ENCODE data around the gene PARVG.

GRCh38 chr22:44132724-44133123 is 48.0 kb upstream of the PARVG start:
- TF ChIP-seq ZNF292 (tag by site-specific recombination; IDR thresholded peaks at IDR 0.05; ENCODE audit: borderline replicate concordance, low read depth) (no peak), CTCF (tag by site-specific recombination; IDR thresholded peaks at IDR 0.05) (no peak), ZNF629 (tag by site-specific recombination; IDR thresholded peaks at IDR 0.05) (no peak), KLF9 (tag by site-specific recombination; IDR thresholded peaks at IDR 0.05; ENCODE audit: low read depth) (no peak), ZNF18 (tag by site-specific recombination; IDR thresholded peaks at IDR 0.05) (no peak)
